OCI-LY3 (cell line): ENCODE results near the gene WNT10A.

Experiments
- H2AFZ ChIP-seq: fragments of 200-600, 300-600 bp; shearing (Covaris generic); 2 replicates; pipeline ENCODE4 v1.6.0; 2014; ENCODE audit warnings: antibody characterized with exemption, low read depth, low read length
- H3K27ac ChIP-seq: fragments of 200-600, 300-600 bp; sonication (generic); 2 replicates; pipeline ENCODE4 v1.5.1; 2014; ENCODE audit warnings: mild to moderate bottlenecking, low read length, moderate library complexity, mixed read lengths
- H3K27me3 ChIP-seq: fragments of 200-600, 300-600 bp; sonication (generic); 2 replicates; pipeline ENCODE4 v1.6.1; 2014; ENCODE audit warnings: low read depth, low read length, mixed read lengths
- H3K36me3 ChIP-seq: fragments of 200-600, 300-600 bp; sonication (generic); replicated peaks from 2 replicates; pipeline ENCODE3; 2014; ENCODE audit warnings: low read depth, low read length, mixed read lengths
- H3K4me1 ChIP-seq: fragments of 300-600, 200-600 bp; sonication (generic); 2 replicates; pipeline ENCODE4 v1.6.1; 2014; ENCODE audit warnings: low read length, mixed read lengths
- H3K4me2 ChIP-seq: fragments of 200-600, 300-600 bp; sonication (generic); 2 replicates; pipeline ENCODE4 v1.6.1; 2014; ENCODE audit warnings: low read length, mixed read lengths
- H3K4me3 ChIP-seq: fragments of 300-600, 200-600 bp; sonication (generic); 2 replicates; pipeline ENCODE4 v1.5.1; 2014; ENCODE audit warnings: antibody characterized with exemption, mild to moderate bottlenecking, low read length, moderate library complexity
- H3K79me2 ChIP-seq: fragments of 300-600, 200-600 bp; shearing (Covaris generic); 2 replicates; pipeline ENCODE4 v1.6.1; 2014; ENCODE audit warnings: mild to moderate bottlenecking, low read length, mixed read lengths
- H3K9ac ChIP-seq: fragments of 300-600, 200-600 bp; shearing (Covaris generic); 2 replicates; pipeline ENCODE4 v1.6.0; 2014; ENCODE audit warnings: mild to moderate bottlenecking, low read length, moderate library complexity
- H3K9me3 ChIP-seq: fragments of 200-600, 300-600 bp; shearing (Covaris generic); 2 replicates; pipeline ENCODE4 v1.6.1; 2014; ENCODE audit warnings: low read length, mixed read lengths; ENCODE audit not compliant: insufficient read depth
- H4K20me1 ChIP-seq: fragments of 200-600, 300-600 bp; sonication (generic); 2 replicates; pipeline ENCODE4 v1.6.1; 2016; ENCODE audit warnings: low read length, mixed read lengths; ENCODE audit not compliant: insufficient read depth
- EZH2phosphoT487 ChIP-seq: fragments of 200-600 bp; shearing (Covaris generic); IDR thresholded peaks from 2 replicates; pipeline ENCODE4 v1.6.1; 2018; ENCODE audit warnings: antibody characterized with exemption, mixed run types, low read depth
- TF ChIP-seq, protein P1 (sequence below): fragments of 200-600, 300-600 bp; sonication (generic); IDR thresholded peaks from 2 replicates; pipeline ENCODE4 v1.5.1; 2014; ENCODE audit warnings: antibody characterized with exemption, low read length, low read depth

The WNT10A gene

DNA sequence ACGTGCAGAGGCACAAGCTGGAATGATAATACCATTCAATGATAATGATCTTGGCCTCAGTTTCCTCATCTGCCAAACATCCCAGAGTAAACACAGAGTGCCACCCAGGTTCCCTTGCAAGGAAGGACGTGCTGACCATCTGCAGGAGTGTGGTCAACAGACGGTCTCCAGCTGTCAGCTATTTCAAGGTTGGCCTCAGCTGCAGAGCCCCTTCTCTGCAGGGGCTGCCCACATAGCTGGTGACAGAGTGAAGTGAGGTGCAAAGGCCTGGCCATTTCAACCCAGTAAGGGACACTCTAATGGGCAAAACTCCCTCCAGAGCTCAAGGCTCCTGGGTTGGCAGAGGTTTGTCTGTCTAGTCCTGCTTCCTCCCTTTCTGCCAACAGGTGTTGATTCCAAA lies 29.4 kb upstream of the WNT10A start:
- no peaks in the 10 kb centered on the region for H3K36me3 ChIP-seq
- TF ChIP-seq, protein P1, sequence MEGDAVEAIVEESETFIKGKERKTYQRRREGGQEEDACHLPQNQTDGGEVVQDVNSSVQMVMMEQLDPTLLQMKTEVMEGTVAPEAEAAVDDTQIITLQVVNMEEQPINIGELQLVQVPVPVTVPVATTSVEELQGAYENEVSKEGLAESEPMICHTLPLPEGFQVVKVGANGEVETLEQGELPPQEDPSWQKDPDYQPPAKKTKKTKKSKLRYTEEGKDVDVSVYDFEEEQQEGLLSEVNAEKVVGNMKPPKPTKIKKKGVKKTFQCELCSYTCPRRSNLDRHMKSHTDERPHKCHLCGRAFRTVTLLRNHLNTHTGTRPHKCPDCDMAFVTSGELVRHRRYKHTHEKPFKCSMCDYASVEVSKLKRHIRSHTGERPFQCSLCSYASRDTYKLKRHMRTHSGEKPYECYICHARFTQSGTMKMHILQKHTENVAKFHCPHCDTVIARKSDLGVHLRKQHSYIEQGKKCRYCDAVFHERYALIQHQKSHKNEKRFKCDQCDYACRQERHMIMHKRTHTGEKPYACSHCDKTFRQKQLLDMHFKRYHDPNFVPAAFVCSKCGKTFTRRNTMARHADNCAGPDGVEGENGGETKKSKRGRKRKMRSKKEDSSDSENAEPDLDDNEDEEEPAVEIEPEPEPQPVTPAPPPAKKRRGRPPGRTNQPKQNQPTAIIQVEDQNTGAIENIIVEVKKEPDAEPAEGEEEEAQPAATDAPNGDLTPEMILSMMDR: no peak
- TF ChIP-seq EZH2phosphoT487: no peak
- H3K27ac ChIP-seq: no peak overlapping the region
- no peaks in the 10 kb centered on the region for H4K20me1 ChIP-seq
- no peak overlapping the region for H3K9ac ChIP-seq
- no peaks in the 10 kb centered on the region for H3K79me2 ChIP-seq
- no peak overlapping the region for H3K4me2 ChIP-seq
- H2AFZ ChIP-seq: no peak overlapping the region
- H3K4me1 ChIP-seq: no peaks in the 10 kb centered on the region
- no peaks in the 10 kb centered on the region; the same call in 1 of the 2 replicates for H3K27me3 ChIP-seq
- no peaks in the 10 kb centered on the region for H3K9me3 ChIP-seq
- no peak overlapping the region for H3K4me3 ChIP-seq

DNA sequence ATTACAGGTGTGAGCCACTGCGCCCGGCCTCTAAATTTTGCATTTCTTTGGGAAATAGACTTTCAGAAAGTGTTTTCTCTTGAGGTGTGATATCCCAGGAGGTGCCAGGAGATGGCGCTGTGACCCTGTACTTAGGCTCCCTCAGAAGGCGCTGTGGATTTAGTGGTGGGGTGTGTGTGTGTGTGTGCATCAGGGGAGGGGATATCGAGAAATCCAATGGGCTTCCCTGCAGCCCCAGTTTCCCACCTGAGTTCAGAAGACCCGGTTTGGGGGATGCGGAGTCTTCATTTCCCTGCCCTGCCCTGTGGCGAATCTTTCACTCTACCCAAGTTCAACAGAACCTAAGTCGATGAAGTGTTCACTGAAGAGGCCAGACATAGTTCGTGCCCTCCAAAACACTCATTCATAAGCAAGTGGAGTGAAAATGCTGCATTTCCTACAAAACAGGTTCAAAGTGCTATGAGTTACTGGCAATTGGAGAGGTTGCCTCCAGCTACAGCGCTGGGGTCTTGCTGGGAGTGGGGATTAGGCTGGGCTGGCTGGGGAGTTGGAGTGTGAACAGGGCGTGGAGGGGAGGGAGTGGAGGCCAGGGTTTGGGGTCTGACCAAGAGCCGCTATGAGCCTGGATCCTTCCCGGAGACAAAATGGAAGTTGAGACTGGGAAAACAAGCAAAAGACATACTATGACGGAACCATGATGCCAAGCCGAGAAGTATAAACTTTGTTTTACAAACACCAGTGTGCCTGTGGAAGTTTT lies 27.6 kb upstream of the WNT10A start:
- Histone ChIP-seq H3K4me2 (peak overlapping the region; percentile 75), H3K4me1 (no peaks in the 10 kb centered on the region), H3K27me3 (no peaks in the 10 kb centered on the region; the same call in 1 of the 2 replicates), H3K79me2 (no peaks in the 10 kb centered on the region), H2AFZ (no peak overlapping the region), H3K27ac (no peak overlapping the region), H4K20me1 (no peaks in the 10 kb centered on the region), H3K9me3 (no peaks in the 10 kb centered on the region), H3K4me3 (peak overlapping the region; percentile 65), H3K9ac (no peak overlapping the region), H3K36me3 (no peaks in the 10 kb centered on the region)
- TF ChIP-seq, protein P1: peak; percentile 77
- no peak for TF ChIP-seq EZH2phosphoT487

GRCh38 chr2:218853766-218854165 lies 26.9 kb upstream of the WNT10A start:
- H3K27me3 ChIP-seq: no peaks in the 10 kb centered on the region; the same call in 1 of the 2 replicates
- no peaks in the 10 kb centered on the region for H3K4me1 ChIP-seq
- H3K36me3 ChIP-seq: no peaks in the 10 kb centered on the region
- H3K9ac ChIP-seq: no peak overlapping the region
- no peak overlapping the region for H3K27ac ChIP-seq
- H3K4me2 ChIP-seq: no peak overlapping the region
- no peak for TF ChIP-seq EZH2phosphoT487
- TF ChIP-seq, protein P1: no peak
- H3K79me2 ChIP-seq: no peaks in the 10 kb centered on the region
- no peak overlapping the region for H3K4me3 ChIP-seq
- H2AFZ ChIP-seq: no peak overlapping the region
- H3K9me3 ChIP-seq: no peaks in the 10 kb centered on the region
- H4K20me1 ChIP-seq: no peaks in the 10 kb centered on the region

DNA sequence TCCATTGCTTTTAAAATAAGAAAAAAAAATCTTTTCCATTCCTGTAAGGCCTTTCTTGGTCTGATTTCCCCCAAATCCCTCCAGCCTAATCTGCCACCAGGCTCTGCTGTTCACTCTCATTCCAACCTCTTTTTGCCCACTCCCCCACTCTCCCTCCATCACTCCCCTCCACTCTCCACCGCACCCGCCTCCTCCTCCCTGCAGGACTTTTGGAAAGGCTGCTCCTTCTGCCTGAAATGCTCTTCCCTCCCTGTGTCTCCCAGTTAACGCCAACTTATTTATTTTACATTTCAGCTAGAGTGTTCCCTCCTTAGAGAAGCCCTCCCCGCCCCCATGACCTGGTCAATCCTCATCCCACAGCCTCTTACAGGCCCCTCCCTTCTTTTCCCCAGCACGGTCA lies 25.8 kb upstream of the WNT10A start:
- TF ChIP-seq EZH2phosphoT487: no peak
- TF ChIP-seq, protein P1: no peak
- Histone ChIP-seq H3K27me3 (no peaks in the 10 kb centered on the region; the same call in 1 of the 2 replicates), H2AFZ (no peak overlapping the region), H3K9ac (no peak overlapping the region), H3K36me3 (no peaks in the 10 kb centered on the region), H3K4me3 (no peak overlapping the region), H3K79me2 (no peaks in the 10 kb centered on the region), H3K4me1 (no peaks in the 10 kb centered on the region), H3K9me3 (no peaks in the 10 kb centered on the region), H3K4me2 (no peak overlapping the region), H4K20me1 (no peaks in the 10 kb centered on the region), H3K27ac (no peak overlapping the region)
